GM18951 (cell line): ENCODE measurements around the gene SLC29A3.

Source experiments
- POLR2A ChIP-seq: IDR thresholded peaks from 4 replicates; pipeline ENCODE4 v1.6.1; 2011; ENCODE audit warnings: mild to moderate bottlenecking; ENCODE audit not compliant: insufficient read length, insufficient read depth; ENCODE audit errors: extremely low read depth
- in situ Hi-C: fragments of 300-500 bp; cut with MboI; formaldehyde crosslinking; loops from one replicate; pipeline ENCODE4 v1.12.0; 2022; ENCODE audit warnings: low sequenced_read_pairs, mixed read lengths, inconsistent platforms; ENCODE audit not compliant: unreplicated experiment

SLC29A3 gene

DNA sequence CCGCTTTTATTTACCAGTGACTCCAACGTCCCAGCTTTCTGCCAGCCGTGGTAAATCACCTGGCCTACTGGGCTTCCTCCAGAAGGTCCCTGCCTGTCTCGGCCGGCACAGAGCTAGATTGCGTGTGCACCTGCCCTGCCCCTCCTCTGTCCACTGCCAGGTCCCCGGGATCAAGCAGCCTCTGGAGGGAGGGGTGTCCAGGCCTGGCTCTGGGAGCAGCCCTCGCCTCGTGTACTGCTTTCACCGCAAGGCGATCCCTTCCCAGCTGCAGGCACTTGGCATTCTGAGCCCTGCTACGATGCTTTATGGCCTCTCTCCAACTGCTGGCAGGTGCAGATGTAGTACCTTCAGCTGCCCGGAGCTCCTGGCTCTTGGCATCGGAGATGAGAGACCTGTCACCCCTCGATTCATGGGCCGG lies 7.4 kb downstream of the SLC29A3 start:
- in situ Hi-C loops = no loop called here
- TF ChIP-seq POLR2A = no peak

- no peak for TF ChIP-seq POLR2A
- in situ Hi-C loops = no loop called here
These were observed 11.8 kb downstream of the SLC29A3 start for GRCh38 chr10:71330789-71331404.

DNA sequence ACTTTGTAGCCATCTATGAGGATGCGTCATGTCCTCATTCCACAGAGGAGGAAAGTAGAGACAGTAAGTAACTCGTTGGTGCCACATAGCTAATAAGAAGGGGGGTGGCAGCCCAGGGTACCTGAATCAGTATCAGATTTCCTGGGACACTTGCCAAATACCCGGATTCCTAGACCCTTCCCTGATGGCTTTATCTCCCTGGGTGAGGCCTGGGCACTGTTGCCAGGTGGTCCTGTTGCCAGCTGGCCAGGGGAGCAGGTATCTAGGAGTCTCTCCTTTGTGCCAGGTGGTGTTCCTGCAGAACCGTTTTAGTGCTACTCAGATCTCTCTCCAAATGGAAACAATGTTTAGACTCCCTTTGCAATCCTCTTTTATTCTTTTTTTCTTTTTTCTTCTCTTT lies 12.7 kb downstream of the SLC29A3 start:
- no peak for TF ChIP-seq POLR2A
- in situ Hi-C loops = no loop called here

- in situ Hi-C loops = no loop called here
- no peak for TF ChIP-seq POLR2A
These were observed 13.4 kb downstream of the SLC29A3 start for GRCh38 chr10:71332466-71332865.

- in situ Hi-C loops = no loop called here
- no peak for TF ChIP-seq POLR2A
These were observed 14.2 kb downstream of the SLC29A3 start for GRCh38 chr10:71333129-71333887.

- TF ChIP-seq POLR2A = no peak
- in situ Hi-C loops = no loop called here
These were observed 15.2 kb downstream of the SLC29A3 start for GRCh38 chr10:71334221-71334791.

DNA sequence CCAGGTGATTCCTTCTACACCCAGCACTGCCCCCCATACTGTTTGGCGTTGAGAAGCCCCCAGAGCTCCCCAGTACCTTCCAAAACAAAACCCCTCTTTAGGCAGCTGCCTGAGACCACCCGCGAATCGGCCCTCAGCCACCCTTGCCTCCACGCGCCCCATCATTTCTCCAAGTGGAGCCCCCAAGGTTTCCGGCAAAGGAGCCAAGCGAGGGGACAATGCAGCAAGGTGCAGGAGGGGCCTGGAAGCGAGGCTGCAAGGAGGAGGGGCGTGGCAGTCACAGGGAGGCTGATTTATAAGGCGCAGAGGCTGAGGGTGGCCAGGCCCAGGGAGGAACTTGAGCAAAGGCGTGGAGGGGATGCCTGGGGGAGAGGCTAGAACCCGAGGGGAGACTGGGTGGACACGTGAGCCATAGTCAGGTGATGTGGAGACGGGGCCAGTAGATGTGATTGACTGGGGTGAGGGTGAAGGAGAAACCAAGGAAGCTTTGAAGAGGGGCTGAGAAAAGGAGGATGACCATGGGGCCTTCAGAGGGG lies 16.2 kb downstream of the SLC29A3 start:
- TF ChIP-seq POLR2A = no peak
- in situ Hi-C loops = no loop called here

GRCh38 chr10:71336632-71337031 lies 17.6 kb downstream of the SLC29A3 start:
- in situ Hi-C loops = no loop called here

DNA sequence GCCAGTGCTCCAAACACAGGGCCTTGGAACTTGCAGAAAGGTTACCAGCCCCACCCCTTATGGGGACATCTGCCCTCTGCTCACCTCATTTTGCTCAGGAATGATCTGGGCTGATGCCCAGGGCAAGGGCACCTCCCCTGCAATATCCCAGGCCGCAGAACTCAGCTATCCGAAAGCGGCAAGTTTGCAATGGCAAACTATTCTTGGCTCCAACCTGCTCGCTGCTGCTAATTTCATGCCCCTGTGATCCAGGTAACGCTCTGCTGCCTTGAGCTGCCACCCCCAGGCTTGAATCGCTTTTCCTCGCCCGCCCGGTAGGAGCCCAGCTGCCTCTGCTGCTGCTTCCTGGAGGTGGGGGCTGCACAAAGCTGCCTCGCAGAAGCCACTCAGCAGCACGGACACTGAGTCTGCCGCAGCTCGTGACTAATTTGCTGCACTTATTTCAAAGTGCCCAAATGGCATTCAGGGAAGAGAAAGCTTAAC lies 18.2 kb downstream of the SLC29A3 start:
- in situ Hi-C loops = no loop called here
- TF ChIP-seq POLR2A = no peak

More at GRCh38 chr10:71336632-71337031, 17.6 kb downstream of the SLC29A3 start:
- TF ChIP-seq POLR2A = no peak

GRCh38 chr10:71338728-71339495 lies 19.9 kb downstream of the SLC29A3 start:
- in situ Hi-C loops = no loop called here
- no peak for TF ChIP-seq POLR2A

- in situ Hi-C loops = no loop called here
- no peak for TF ChIP-seq POLR2A
These were observed 20.9 kb downstream of the SLC29A3 start for GRCh38 chr10:71339796-71340589.
